Brain pericyte (primary cell): Measurements from ENCODE around the gene IGFBP5.

Source experiments
- DNase-seq: peaks from one replicate; pipeline ENCODE4 v3.0.0-alpha.2; 2012; ENCODE audit warnings: low read depth, low spot score

The IGFBP5 gene

GRCh38 chr2:216644842-216645635 is 50.3 kb downstream of the IGFBP5 start:
- DNase-seq: no peak

- DNase-seq: no peak
These were observed 51.2 kb downstream of the IGFBP5 start for GRCh38 chr2:216643986-216644659.

- no peak for DNase-seq
These were observed 57.9 kb downstream of the IGFBP5 start for GRCh38 chr2:216637472-216637871.

- no peak for DNase-seq
These were observed 58.5 kb downstream of the IGFBP5 start for GRCh38 chr2:216636551-216637450.

- DNase-seq: no peak
These were observed 59.4 kb downstream of the IGFBP5 start for GRCh38 chr2:216635701-216636550.

GRCh38 chr2:216635171-216635570 is 60.2 kb downstream of the IGFBP5 start:
- no peak for DNase-seq

GRCh38 chr2:216634370-216635148 is 60.8 kb downstream of the IGFBP5 start:
- no peak for DNase-seq

- no peak for DNase-seq
These were observed 61.6 kb downstream of the IGFBP5 start for GRCh38 chr2:216633616-216634369.

GRCh38 chr2:216632952-216633615 is 62.3 kb downstream of the IGFBP5 start, which contains the start of gene IGFBP2:
TSS of gene IGFBP2 (plus strand) at chr2:216633420. CDS start at chr2:216633524, 104 bp downstream.
- no peak for DNase-seq

GRCh38 chr2:216632346-216632951 is 62.9 kb downstream of the IGFBP5 start:
- DNase-seq: no peak

GRCh38 chr2:216629784-216630183 is 65.6 kb downstream of the IGFBP5 start:
- DNase-seq: no peak

- no peak for DNase-seq
These were observed 68.5 kb downstream of the IGFBP5 start for GRCh38 chr2:216626875-216627245.

- no peak for DNase-seq
These were observed 69.0 kb downstream of the IGFBP5 start for GRCh38 chr2:216626168-216626874.

- no peak for DNase-seq
These were observed 71.1 kb downstream of the IGFBP5 start for GRCh38 chr2:216624251-216624650.

- DNase-seq: no peak
These were observed 72.8 kb downstream of the IGFBP5 start for GRCh38 chr2:216622526-216622925.
